Glutamatergic neuron (in vitro differentiated cells): Measurements from ENCODE around the gene ANKRD63. TPM values are rescaled to one million over a fixed set of nuclear protein-coding genes. Genes with fewer than 3 reads are reported as not detected.

ENCODE experiments used
- DNase-seq: peaks from one replicate; pipeline ENCODE4 v3.0.0; 2022
- H3K27ac Mint-ChIP-seq: one replicate; pipeline ENCODE4 v1.8.0; 2020; ENCODE audit warnings: mild to moderate bottlenecking, mixed read lengths, inconsistent platforms; ENCODE audit not compliant: unreplicated experiment
- H3K27me3 Mint-ChIP-seq: one replicate; pipeline ENCODE4 v1.8.0; 2020; ENCODE audit warnings: mild to moderate bottlenecking, moderate library complexity, mixed read lengths, inconsistent platforms; ENCODE audit not compliant: unreplicated experiment
- H3K36me3 Mint-ChIP-seq: one replicate; pipeline ENCODE4 v1.8.0; 2020; ENCODE audit warnings: mild to moderate bottlenecking, mixed read lengths, inconsistent platforms; ENCODE audit not compliant: unreplicated experiment
- H3K4me1 Mint-ChIP-seq: one replicate; pipeline ENCODE4 v1.8.0; 2020; ENCODE audit warnings: mild to moderate bottlenecking, low read depth, mixed read lengths, inconsistent platforms; ENCODE audit not compliant: unreplicated experiment
- H3K4me3 Mint-ChIP-seq: one replicate; pipeline ENCODE4 v1.8.0; 2020; ENCODE audit warnings: mild to moderate bottlenecking, mixed read lengths, inconsistent platforms; ENCODE audit not compliant: unreplicated experiment
- H3K9me3 Mint-ChIP-seq: one replicate; pipeline ENCODE4 v1.8.0; 2020; ENCODE audit warnings: mild to moderate bottlenecking, moderate library complexity, mixed read lengths, inconsistent platforms; ENCODE audit not compliant: unreplicated experiment
- total RNA-seq: library from RNA; stranded (reverse); fragmentation: NEBNext Ultra II Directional; extraction: Animal tissue kit (Norgen Biotek cat#: 25700); gene quantifications from one replicate; pipeline ENCODE4 v1.2.1, GENCODE V29; 2021; ENCODE audit not compliant: unreplicated experiment
- TF ChIP-seq, protein P1 (sequence below): fragments of 200-600 bp; sonication (generic); IDR thresholded peaks from one replicate; pipeline ENCODE4 v1.5.0; 2021; ENCODE audit not compliant: partially characterized antibody, unreplicated experiment

The ANKRD63 gene
- total RNA-seq, 1 donor from 2014 or later: not detected

DNA sequence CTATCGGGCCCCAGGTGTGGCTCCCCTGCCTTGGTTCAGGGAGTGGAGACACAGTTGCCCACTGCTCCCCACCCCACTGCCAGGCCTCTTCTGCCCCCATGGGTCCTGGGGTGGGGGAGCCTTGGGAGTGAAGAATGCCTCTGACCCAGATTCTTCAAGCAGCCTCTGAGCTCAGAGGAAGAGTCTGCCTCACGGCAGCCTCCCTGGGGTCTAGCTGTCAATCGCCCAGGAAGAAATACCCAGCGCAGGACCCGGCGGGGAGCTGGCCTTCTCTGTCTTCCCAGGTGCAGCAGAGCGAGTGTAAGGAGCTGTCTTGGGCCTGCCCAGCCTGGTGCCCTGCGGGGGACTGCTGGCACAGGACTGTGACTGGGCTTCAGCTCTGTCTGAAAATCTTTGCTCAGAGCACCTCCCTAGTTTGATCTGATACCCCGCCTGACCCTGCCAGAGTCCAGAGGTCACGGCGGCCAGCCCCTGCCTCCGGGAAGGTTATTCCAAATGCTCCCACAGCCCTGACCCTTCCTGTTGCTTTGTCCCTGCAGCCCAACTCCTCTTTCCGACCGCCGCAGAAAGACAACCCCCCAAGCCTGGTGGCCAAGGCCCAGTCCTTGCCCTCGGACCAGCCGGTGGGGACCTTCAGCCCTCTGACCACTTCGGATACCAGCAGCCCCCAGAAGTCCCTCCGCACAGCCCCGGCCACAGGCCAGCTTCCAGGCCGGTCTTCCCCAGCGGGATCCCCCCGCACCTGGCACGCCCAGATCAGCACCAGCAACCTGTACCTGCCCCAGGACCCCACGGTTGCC lies 11.0 kb downstream of the ANKRD63 start:
- no peak overlapping the region for H3K4me3 Mint-ChIP-seq
- H3K36me3 Mint-ChIP-seq: no peaks in the 10 kb centered on the region
- H3K27me3 Mint-ChIP-seq: peaks cover 8% of the 10 kb centered on the region
- TF ChIP-seq, protein P1, sequence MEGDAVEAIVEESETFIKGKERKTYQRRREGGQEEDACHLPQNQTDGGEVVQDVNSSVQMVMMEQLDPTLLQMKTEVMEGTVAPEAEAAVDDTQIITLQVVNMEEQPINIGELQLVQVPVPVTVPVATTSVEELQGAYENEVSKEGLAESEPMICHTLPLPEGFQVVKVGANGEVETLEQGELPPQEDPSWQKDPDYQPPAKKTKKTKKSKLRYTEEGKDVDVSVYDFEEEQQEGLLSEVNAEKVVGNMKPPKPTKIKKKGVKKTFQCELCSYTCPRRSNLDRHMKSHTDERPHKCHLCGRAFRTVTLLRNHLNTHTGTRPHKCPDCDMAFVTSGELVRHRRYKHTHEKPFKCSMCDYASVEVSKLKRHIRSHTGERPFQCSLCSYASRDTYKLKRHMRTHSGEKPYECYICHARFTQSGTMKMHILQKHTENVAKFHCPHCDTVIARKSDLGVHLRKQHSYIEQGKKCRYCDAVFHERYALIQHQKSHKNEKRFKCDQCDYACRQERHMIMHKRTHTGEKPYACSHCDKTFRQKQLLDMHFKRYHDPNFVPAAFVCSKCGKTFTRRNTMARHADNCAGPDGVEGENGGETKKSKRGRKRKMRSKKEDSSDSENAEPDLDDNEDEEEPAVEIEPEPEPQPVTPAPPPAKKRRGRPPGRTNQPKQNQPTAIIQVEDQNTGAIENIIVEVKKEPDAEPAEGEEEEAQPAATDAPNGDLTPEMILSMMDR: no peak
- peaks cover 3% of the 10 kb centered on the region for H3K9me3 Mint-ChIP-seq
- H3K4me1 Mint-ChIP-seq: peaks cover 2% of the 10 kb centered on the region
- H3K27ac Mint-ChIP-seq: no peak overlapping the region
- DNase-seq: no peak

DNA sequence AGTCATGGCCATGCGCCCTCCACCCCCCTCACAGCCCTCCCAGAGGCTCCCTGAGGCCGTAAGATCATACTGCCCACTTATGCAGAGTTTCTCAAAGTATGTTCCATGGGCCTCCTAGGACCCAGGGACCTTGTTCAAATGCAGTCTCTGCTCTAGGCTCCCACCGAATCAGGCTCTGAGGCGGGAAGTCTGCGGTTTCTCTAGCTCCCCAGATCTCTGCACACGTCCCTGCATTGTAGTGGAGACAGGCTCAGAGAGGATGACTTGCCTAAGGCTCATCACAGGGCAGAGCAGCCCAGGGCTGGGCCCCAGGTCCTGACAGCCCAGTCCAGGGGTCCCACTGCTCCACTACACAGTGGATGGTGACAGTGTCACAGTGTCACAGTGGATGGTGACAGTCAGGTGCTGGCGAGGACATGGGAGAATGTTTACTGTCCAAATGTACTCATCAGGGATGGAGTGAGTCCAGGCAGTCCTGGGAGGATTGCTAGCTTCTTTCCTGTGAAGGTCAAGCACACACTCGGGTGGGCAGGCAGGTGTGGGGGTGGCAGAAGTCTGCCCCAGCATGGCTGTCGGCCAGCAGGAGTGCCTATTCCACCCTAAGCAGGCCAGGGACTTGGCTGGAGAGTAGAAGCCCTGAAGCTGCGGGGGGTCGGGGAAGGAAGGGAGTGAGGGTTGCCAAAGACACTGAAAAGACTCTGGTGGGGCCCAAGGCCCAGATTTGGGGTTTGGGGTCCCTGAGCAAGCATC lies 12.4 kb downstream of the ANKRD63 start:
- Mint-ChIP-seq H3K36me3 (no peaks in the 10 kb centered on the region), H3K27me3 (peaks cover 8% of the 10 kb centered on the region), H3K4me1 (no peaks in the 10 kb centered on the region), H3K9me3 (peaks cover 3% of the 10 kb centered on the region), H3K4me3 (no peak overlapping the region), H3K27ac (no peak overlapping the region)
- DNase-seq: no peak
- TF ChIP-seq, protein P1: no peak

DNA sequence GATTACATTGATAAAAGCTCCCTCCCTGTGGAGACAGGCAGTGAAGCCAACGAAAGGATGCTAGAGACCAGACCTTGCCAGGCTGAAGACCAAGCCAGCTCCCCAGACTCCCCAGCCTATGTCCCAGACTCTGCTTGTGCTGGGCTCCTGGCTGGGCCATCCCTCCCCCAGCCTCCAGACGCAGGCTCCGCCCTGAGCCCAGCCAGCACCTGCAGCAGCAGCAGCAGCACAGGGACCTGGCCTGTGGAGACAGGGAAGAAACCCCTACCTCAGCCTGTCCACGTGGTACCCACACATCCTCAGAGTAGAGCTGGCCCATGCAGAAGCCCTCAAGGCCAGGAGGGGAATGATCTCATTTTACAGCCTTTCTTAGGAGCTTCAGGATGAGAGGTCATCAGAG lies 13.3 kb downstream of the ANKRD63 start:
- Mint-ChIP-seq H3K9me3 (peaks cover 3% of the 10 kb centered on the region), H3K4me1 (peaks cover 3% of the 10 kb centered on the region), H3K4me3 (no peak overlapping the region), H3K27ac (no peak overlapping the region), H3K36me3 (no peaks in the 10 kb centered on the region), H3K27me3 (peaks cover 4% of the 10 kb centered on the region)
- TF ChIP-seq, protein P1: no peak
- no peak for DNase-seq

DNA sequence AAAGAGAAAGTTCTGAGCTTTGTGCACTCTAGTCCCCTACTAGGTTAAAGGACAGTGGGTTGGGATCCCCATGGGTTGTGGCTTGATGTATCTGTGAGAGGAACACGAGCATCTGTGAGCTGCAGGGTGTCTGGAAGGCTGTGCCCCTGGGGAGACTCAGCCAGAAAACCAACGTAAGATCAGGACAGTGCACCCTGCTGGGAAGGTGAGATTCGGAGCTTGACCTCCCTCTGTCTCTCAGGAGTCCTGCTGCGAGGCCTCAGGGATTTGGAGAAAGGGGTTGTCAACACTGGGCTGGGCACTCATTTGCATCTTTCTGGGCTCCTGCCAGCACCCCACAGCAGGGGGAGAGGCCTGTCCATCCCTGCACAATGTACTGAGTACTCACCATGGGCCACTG lies 15.2 kb downstream of the ANKRD63 start:
- TF ChIP-seq, protein P1: no peak
- peaks cover 7% of the 10 kb centered on the region for H3K4me1 Mint-ChIP-seq
- peaks cover 2% of the 10 kb centered on the region for H3K27me3 Mint-ChIP-seq
- no peak overlapping the region for H3K4me3 Mint-ChIP-seq
- H3K36me3 Mint-ChIP-seq: no peaks in the 10 kb centered on the region
- peaks cover 3% of the 10 kb centered on the region for H3K9me3 Mint-ChIP-seq
- no peak for DNase-seq
- no peak overlapping the region for H3K27ac Mint-ChIP-seq

DNA sequence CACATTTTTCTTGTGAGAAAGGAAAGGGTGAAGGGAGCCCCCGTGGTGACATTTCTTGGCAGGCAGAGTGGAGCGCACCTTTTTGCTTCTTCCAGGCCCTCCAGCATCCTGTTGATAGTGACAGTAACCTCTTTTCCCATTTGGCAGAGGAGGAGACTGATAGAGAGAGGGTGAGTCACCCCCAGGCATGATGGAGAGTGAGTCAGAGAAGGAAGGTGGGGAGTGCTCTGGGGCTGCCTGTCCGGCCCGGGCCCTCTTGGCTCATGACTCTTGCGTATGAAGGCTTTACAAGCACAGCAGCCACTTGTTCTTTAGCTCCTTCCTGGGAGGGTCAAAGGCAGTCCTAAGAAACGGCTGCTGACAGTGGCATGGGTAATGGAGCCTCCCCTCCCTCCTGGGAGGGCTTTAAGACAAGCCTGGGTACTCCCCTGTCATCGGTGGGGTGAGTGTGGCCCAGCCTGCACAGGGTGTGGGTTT lies 16.0 kb downstream of the ANKRD63 start:
- H3K4me1 Mint-ChIP-seq: peaks cover 7% of the 10 kb centered on the region
- no peak overlapping the region for H3K4me3 Mint-ChIP-seq
- no peak for DNase-seq
- TF ChIP-seq, protein P1: no peak
- no peak overlapping the region for H3K27ac Mint-ChIP-seq
- H3K9me3 Mint-ChIP-seq: peaks cover 3% of the 10 kb centered on the region
- peaks cover 3% of the 10 kb centered on the region for H3K27me3 Mint-ChIP-seq
- no peaks in the 10 kb centered on the region for H3K36me3 Mint-ChIP-seq
